Measurements from ENCODE around the gene PITPNC1.
"Not testable (repeated sequence)": the region's sequence is repeated elsewhere in the genome, so short reads cannot be mapped to it uniquely, and the experiment has no call there.

The PITPNC1 gene

GRCh38 chr17:67478401-67479041 is 101.4 kb downstream of the PITPNC1 start:
- 79% methylated on average over 7 of the region's 8 CpGs for WGBS
- Histone ChIP-seq H3K27ac (ENCODE audit: low read depth, low read length) (no peak overlapping the region), H3K9me3 (ENCODE audit: insufficient read depth, low read depth, low read length) (no peaks in the 10 kb centered on the region), H3K9ac (ENCODE audit: low read depth, low read length) (peak overlapping the region; percentile 21; the same call in 1 of the 2 replicates), H3K27me3 (ENCODE audit: insufficient read depth, low read length) (no peaks in the 10 kb centered on the region), H3K4me3 (ENCODE audit: low read length) (no peak overlapping the region), H3K4me1 (ENCODE audit: insufficient read depth, low read length) (peaks cover 44% of the 10 kb centered on the region), H3K36me3 (ENCODE audit: insufficient read depth, low read length) (no peaks in the 10 kb centered on the region)

- Histone ChIP-seq H3K27ac (ENCODE audit: low read depth, low read length) (no peak overlapping the region), H3K9me3 (ENCODE audit: insufficient read depth, low read depth, low read length) (no peaks in the 10 kb centered on the region), H3K36me3 (ENCODE audit: insufficient read depth, low read length) (no peaks in the 10 kb centered on the region), H3K9ac (ENCODE audit: low read depth, low read length) (peak overlapping the region; percentile 21; the same call in 1 of the 2 replicates), H3K4me1 (ENCODE audit: insufficient read depth, low read length) (peaks cover 38% of the 10 kb centered on the region), H3K4me3 (ENCODE audit: low read length) (no peak overlapping the region), H3K27me3 (ENCODE audit: insufficient read depth, low read length) (no peaks in the 10 kb centered on the region)
- 88% methylated on average over 3 of the region's 3 CpGs for WGBS
Measured at GRCh38 chr17:67479148-67479547, 102.1 kb downstream of the PITPNC1 start.

- H3K9me3 ChIP-seq (ENCODE audit: insufficient read depth, low read depth, low read length); H3K9ac ChIP-seq (ENCODE audit: low read depth, low read length); H3K27me3 ChIP-seq (ENCODE audit: insufficient read depth, low read length); H3K4me3 ChIP-seq (ENCODE audit: low read length); H3K27ac ChIP-seq (ENCODE audit: low read depth, low read length); H3K36me3 ChIP-seq (ENCODE audit: insufficient read depth, low read length): not testable (repeated sequence)
- 96% methylated on average over 11 of the region's 11 CpGs for WGBS
- peaks cover 25% of the 10 kb centered on the region for H3K4me1 ChIP-seq (ENCODE audit: insufficient read depth, low read length)
Measured at GRCh38 chr17:67480959-67481358, 103.9 kb downstream of the PITPNC1 start.

- H3K27me3 ChIP-seq (ENCODE audit: insufficient read depth, low read length) = no peaks in the 10 kb centered on the region
- peaks cover 25% of the 10 kb centered on the region for H3K4me1 ChIP-seq (ENCODE audit: insufficient read depth, low read length)
- no peaks in the 10 kb centered on the region for H3K9me3 ChIP-seq (ENCODE audit: insufficient read depth, low read depth, low read length)
- no peak overlapping the region for H3K27ac ChIP-seq (ENCODE audit: low read depth, low read length)
- WGBS = 93% methylated on average over 2 of the region's 4 CpGs
- no peaks in the 10 kb centered on the region for H3K36me3 ChIP-seq (ENCODE audit: insufficient read depth, low read length)
- H3K4me3 ChIP-seq (ENCODE audit: low read length) = no peak overlapping the region
- no peak overlapping the region for H3K9ac ChIP-seq (ENCODE audit: low read depth, low read length)
Measured at GRCh38 chr17:67481808-67482207, 104.7 kb downstream of the PITPNC1 start.

- Histone ChIP-seq H3K4me1 (ENCODE audit: insufficient read depth, low read length) (peaks cover 28% of the 10 kb centered on the region), H3K9me3 (ENCODE audit: insufficient read depth, low read depth, low read length) (no peaks in the 10 kb centered on the region), H3K27me3 (ENCODE audit: insufficient read depth, low read length) (no peaks in the 10 kb centered on the region), H3K9ac (ENCODE audit: low read depth, low read length) (no peak overlapping the region), H3K36me3 (ENCODE audit: insufficient read depth, low read length) (no peaks in the 10 kb centered on the region), H3K4me3 (ENCODE audit: low read length) (no peak overlapping the region), H3K27ac (ENCODE audit: low read depth, low read length) (no peak overlapping the region)
- WGBS = 89% methylated on average over 3 of the region's 3 CpGs
Measured at GRCh38 chr17:67482764-67483163, 105.7 kb downstream of the PITPNC1 start.

- Histone ChIP-seq H3K9ac (ENCODE audit: low read depth, low read length) (no peak overlapping the region), H3K4me1 (ENCODE audit: insufficient read depth, low read length) (peaks cover 16% of the 10 kb centered on the region), H3K4me3 (ENCODE audit: low read length) (no peak overlapping the region), H3K27ac (ENCODE audit: low read depth, low read length) (no peak overlapping the region), H3K27me3 (ENCODE audit: insufficient read depth, low read length) (no peaks in the 10 kb centered on the region), H3K9me3 (ENCODE audit: insufficient read depth, low read depth, low read length) (no peaks in the 10 kb centered on the region), H3K36me3 (ENCODE audit: insufficient read depth, low read length) (no peaks in the 10 kb centered on the region)
- WGBS = 96% methylated on average over 4 of the region's 4 CpGs
Measured at GRCh38 chr17:67484261-67484660, 107.2 kb downstream of the PITPNC1 start.

- H3K9me3 ChIP-seq (ENCODE audit: insufficient read depth, low read depth, low read length) = no peaks in the 10 kb centered on the region
- H3K27ac ChIP-seq (ENCODE audit: low read depth, low read length) = no peak overlapping the region
- H3K36me3 ChIP-seq (ENCODE audit: insufficient read depth, low read length) = no peaks in the 10 kb centered on the region
- peaks cover 16% of the 10 kb centered on the region for H3K4me1 ChIP-seq (ENCODE audit: insufficient read depth, low read length)
- no peaks in the 10 kb centered on the region for H3K27me3 ChIP-seq (ENCODE audit: insufficient read depth, low read length)
- H3K9ac ChIP-seq (ENCODE audit: low read depth, low read length) = no peak overlapping the region
- H3K4me3 ChIP-seq (ENCODE audit: low read length) = no peak overlapping the region
- WGBS = 94% methylated on average over 5 of the region's 7 CpGs
Measured at GRCh38 chr17:67485666-67486065, 108.6 kb downstream of the PITPNC1 start.

DNA sequence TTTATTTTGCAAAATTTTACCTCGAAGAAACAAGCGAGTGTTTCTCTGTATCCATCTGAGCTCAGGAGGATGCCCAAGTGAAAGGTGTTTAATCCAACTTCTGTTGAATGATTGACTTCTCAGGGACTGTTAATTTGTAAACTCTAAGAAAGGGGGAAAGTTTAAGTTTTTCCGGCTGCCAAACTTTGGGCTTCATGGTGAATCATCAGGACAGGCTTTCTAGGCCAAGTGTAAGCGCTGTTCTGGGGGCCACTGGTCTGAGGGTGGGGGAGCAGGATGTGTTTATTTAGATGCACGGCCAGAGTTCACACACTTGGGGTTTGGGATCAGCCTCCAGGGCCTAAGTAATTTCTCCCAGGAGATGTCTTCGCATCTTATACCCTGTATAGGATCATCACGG is 110.4 kb downstream of the PITPNC1 start:
- H3K9me3 ChIP-seq (ENCODE audit: insufficient read depth, low read depth, low read length) = no peaks in the 10 kb centered on the region
- H3K4me1 ChIP-seq (ENCODE audit: insufficient read depth, low read length) = peaks cover 33% of the 10 kb centered on the region
- no peak overlapping the region for H3K9ac ChIP-seq (ENCODE audit: low read depth, low read length)
- no peak overlapping the region for H3K4me3 ChIP-seq (ENCODE audit: low read length)
- no peaks in the 10 kb centered on the region for H3K36me3 ChIP-seq (ENCODE audit: insufficient read depth, low read length)
- 92% methylated on average over 7 of the region's 7 CpGs for WGBS
- no peaks in the 10 kb centered on the region for H3K27me3 ChIP-seq (ENCODE audit: insufficient read depth, low read length)
- H3K27ac ChIP-seq (ENCODE audit: low read depth, low read length) = no peak overlapping the region

GRCh38 chr17:67488161-67488560 is 111.1 kb downstream of the PITPNC1 start:
- H3K27me3 ChIP-seq (ENCODE audit: insufficient read depth, low read length) = no peaks in the 10 kb centered on the region
- no peaks in the 10 kb centered on the region for H3K9me3 ChIP-seq (ENCODE audit: insufficient read depth, low read depth, low read length)
- H3K36me3 ChIP-seq (ENCODE audit: insufficient read depth, low read length) = no peaks in the 10 kb centered on the region
- 89% methylated on average over 12 of the region's 12 CpGs for WGBS
- peaks cover 40% of the 10 kb centered on the region for H3K4me1 ChIP-seq (ENCODE audit: insufficient read depth, low read length)
- no peak overlapping the region for H3K9ac ChIP-seq (ENCODE audit: low read depth, low read length)
- H3K4me3 ChIP-seq (ENCODE audit: low read length) = no peak overlapping the region
- no peak overlapping the region for H3K27ac ChIP-seq (ENCODE audit: low read depth, low read length)

- 98% methylated on average over 4 of the region's 4 CpGs for WGBS
- Histone ChIP-seq H3K9ac (ENCODE audit: low read depth, low read length) (no peak overlapping the region), H3K4me3 (ENCODE audit: low read length) (no peak overlapping the region), H3K4me1 (ENCODE audit: insufficient read depth, low read length) (peaks cover 44% of the 10 kb centered on the region), H3K27ac (ENCODE audit: low read depth, low read length) (no peak overlapping the region), H3K9me3 (ENCODE audit: insufficient read depth, low read depth, low read length) (no peaks in the 10 kb centered on the region), H3K36me3 (ENCODE audit: insufficient read depth, low read length) (no peaks in the 10 kb centered on the region), H3K27me3 (ENCODE audit: insufficient read depth, low read length) (no peaks in the 10 kb centered on the region)
Measured at GRCh38 chr17:67488768-67489167, 111.7 kb downstream of the PITPNC1 start.

- H3K4me1 ChIP-seq (ENCODE audit: insufficient read depth, low read length) = peaks cover 44% of the 10 kb centered on the region
- no peak overlapping the region for H3K4me3 ChIP-seq (ENCODE audit: low read length)
- WGBS = 91% methylated on average over 4 of the region's 4 CpGs
- H3K27me3 ChIP-seq (ENCODE audit: insufficient read depth, low read length) = no peaks in the 10 kb centered on the region
- H3K36me3 ChIP-seq (ENCODE audit: insufficient read depth, low read length) = no peaks in the 10 kb centered on the region
- H3K9me3 ChIP-seq (ENCODE audit: insufficient read depth, low read depth, low read length) = no peaks in the 10 kb centered on the region
- no peak overlapping the region for H3K9ac ChIP-seq (ENCODE audit: low read depth, low read length)
- no peak overlapping the region for H3K27ac ChIP-seq (ENCODE audit: low read depth, low read length)
Measured at GRCh38 chr17:67489273-67489672, 112.2 kb downstream of the PITPNC1 start.

DNA sequence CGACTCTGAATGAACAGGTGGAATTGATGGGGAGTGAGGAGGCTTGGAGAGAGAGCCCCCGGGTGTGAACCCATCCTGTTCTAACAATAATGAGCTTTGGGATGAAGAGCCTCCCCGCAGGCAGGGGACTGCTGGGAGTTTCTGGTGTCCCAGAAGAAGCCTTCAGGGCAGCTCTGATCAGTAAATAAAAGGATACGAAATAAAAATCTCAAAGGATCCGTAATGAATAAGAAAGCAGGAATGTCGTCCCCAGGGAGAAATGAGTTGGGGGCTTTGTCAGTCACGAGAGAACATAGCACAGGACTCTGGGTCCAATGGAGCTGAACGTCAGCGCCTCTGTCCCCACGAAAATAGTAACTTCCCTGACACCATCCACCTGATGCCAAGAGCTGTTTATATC is 113.4 kb downstream of the PITPNC1 start:
- Histone ChIP-seq H3K4me1 (ENCODE audit: insufficient read depth, low read length) (peaks cover 44% of the 10 kb centered on the region), H3K9me3 (ENCODE audit: insufficient read depth, low read depth, low read length) (no peaks in the 10 kb centered on the region), H3K27ac (ENCODE audit: low read depth, low read length) (peak overlapping the region; percentile 82; the same call in 1 of the 2 replicates), H3K36me3 (ENCODE audit: insufficient read depth, low read length) (no peaks in the 10 kb centered on the region), H3K9ac (ENCODE audit: low read depth, low read length) (no peak overlapping the region; the same call in 1 of the 2 replicates), H3K4me3 (ENCODE audit: low read length) (no peak overlapping the region; the same call in 1 of the 2 replicates), H3K27me3 (ENCODE audit: insufficient read depth, low read length) (no peaks in the 10 kb centered on the region)
- 19% methylated on average over 10 of the region's 10 CpGs for WGBS

Measured in HUES64 (cell line).